HepG2 (cell line): ENCODE measurements around the gene THRB. TPM values are rescaled to one million over a fixed set of nuclear protein-coding genes. Genes with fewer than 3 reads are reported as not detected.

Experiments used
- ATAC-seq: fragments of 200-7000 bp; cut with Tn5 transposase; 3 replicates; pipeline ENCODE4 v1.9.1; 2020; ENCODE audit warnings: mild to moderate bottlenecking, moderate library complexity
- BruUV-seq: library from RNA; stranded (reverse); fragments of 400-500 nt; replicated peaks from 2 replicates; lab custom pipeline; 2021; lab: Mats Ljungman, UMichigan
- CTCF ChIA-PET: fragments of 300-600 bp; formaldehyde crosslinking; extraction: SDS; loops from one replicate; lab custom pipeline; 2021; ENCODE audit warnings: low total read pairs, inconsistent platforms, low intra/inter-chr PET ratio; lab: Yijun Ruan, JAX
- POLR2A ChIA-PET: fragments of 350-600 bp; sonication (Branson Sonifier 250); formaldehyde crosslinking; loops from one replicate; lab custom pipeline; 2020; ENCODE audit warnings: antibody characterized with exemption, inconsistent platforms; lab: Yijun Ruan, JAX
- DNase-seq: peaks from one replicate; pipeline ENCODE4 v3.0.0-alpha.2; 2015; ENCODE audit warnings: low spot score
- FAIRE-seq: peaks from 3 replicates; lab custom pipeline; 2011; peaks lifted over from hg19 to GRCh38; lab: Jason Lieb, UNC
- H2AFZ ChIP-seq: one replicate; pipeline ENCODE4 v1.6.1; 2011; ENCODE audit warnings: low read length, inconsistent platforms
- H3K27ac ChIP-seq: fragments of 300-600 bp; 3 replicates; pipeline ENCODE4 v1.8.0; 2011; ENCODE audit warnings: mixed run types, mild to moderate bottlenecking, mixed read lengths, low read length, inconsistent platforms; ENCODE audit not compliant: insufficient read depth; ENCODE audit errors: extremely low read length
- H3K27me3 ChIP-seq, 2 experiments: fragments of 200-600 bp in 1 of 2; 2 replicates in 1 of 2; 3 replicates in 1 of 2; pipeline versions ENCODE4 v1.6.0 to v1.8.0; 2011; ENCODE audit warnings: low read length in 2 of 2, mild to moderate bottlenecking in 2 of 2, moderate library complexity in 2 of 2, inconsistent platforms in 1 of 2; ENCODE audit not compliant: insufficient read depth in 2 of 2, control insufficient read depth in 1 of 2
- H3K36me3 ChIP-seq, 2 experiments: fragments of 200-600 bp in 1 of 2; replicated peaks in 1 of 2; 2 replicates in 1 of 2; 3 replicates in 1 of 2; pipeline versions ENCODE4 v1.5.1 to v1.8.0; 2011; ENCODE audit warnings: low read length in 2 of 2, inconsistent platforms in 1 of 2; ENCODE audit not compliant: insufficient read depth in 2 of 2, control insufficient read depth in 1 of 2
- H3K4me1 ChIP-seq: 2 replicates; pipeline ENCODE4 v1.5.1; 2012; ENCODE audit warnings: low read length, inconsistent platforms; ENCODE audit not compliant: insufficient read depth
- H3K4me2 ChIP-seq: 2 replicates; pipeline ENCODE4 v1.6.0; 2011; ENCODE audit warnings: low read depth, low read length, inconsistent platforms
- H3K4me3 ChIP-seq, 3 experiments: fragments of 200-600 bp in 1 of 3; sonication (generic), shearing (Covaris generic) in 1 of 3; replicated peaks in 1 of 3; 2 replicates each; pipeline ENCODE4 v1.5.1; 2011 to 2016; ENCODE audit warnings: low read length in 3 of 3, inconsistent platforms in 2 of 3, low read depth in 2 of 3, mild to moderate bottlenecking in 2 of 3, control low read depth in 1 of 3, mixed read lengths in 1 of 3; ENCODE audit not compliant: insufficient read depth in 1 of 3
- H3K79me2 ChIP-seq: one replicate; pipeline ENCODE4 v1.6.1; 2011; ENCODE audit warnings: low read length, inconsistent platforms; ENCODE audit not compliant: insufficient read depth
- H3K9ac ChIP-seq: 2 replicates; pipeline ENCODE4 v1.6.0; 2011; ENCODE audit warnings: mild to moderate bottlenecking, low read depth, low read length, inconsistent platforms; ENCODE audit not compliant: insufficient read depth
- H3K9me3 ChIP-seq: 2 replicates; pipeline ENCODE4 v1.5.1; 2012; ENCODE audit warnings: mild to moderate bottlenecking, low read length
- H4K20me1 ChIP-seq: 2 replicates; pipeline ENCODE4 v1.6.0; 2011; ENCODE audit warnings: inconsistent platforms, mild to moderate bottlenecking, low read length, moderate library complexity; ENCODE audit not compliant: insufficient read depth
- ADNP ChIP-seq: sonication (generic); formaldehyde crosslinking; IDR thresholded peaks from 2 replicates; pipeline ENCODE4 v1.4.0; 2020; ENCODE audit warnings: missing genetic modification reagents
- BCL6 ChIP-seq: IDR thresholded peaks from 2 replicates; pipeline ENCODE4 v1.6.1; 2016; ENCODE audit warnings: missing genetic modification reagents, missing compliant biosample characterization
- HNF1A ChIP-seq, 2 experiments: sonication (generic) in 1 of 2; formaldehyde crosslinking in 1 of 2; IDR thresholded peaks; 2 replicates each; pipeline versions ENCODE4 v1.4.0 to v1.6.1; 2016 to 2020; ENCODE audit warnings: borderline replicate concordance in 1 of 2, low read depth in 1 of 2, mild to moderate bottlenecking in 1 of 2, missing genetic modification reagents in 1 of 2
- HNF1B ChIP-seq: sonication (generic); formaldehyde crosslinking; IDR thresholded peaks from 2 replicates; pipeline ENCODE4 v1.5.1; 2020; ENCODE audit warnings: mild to moderate bottlenecking, moderate library complexity, missing genetic modification reagents
- IRF2 ChIP-seq: IDR thresholded peaks from 2 replicates; pipeline ENCODE4 v1.6.1; 2018; ENCODE audit warnings: missing genetic modification reagents, missing compliant biosample characterization
- ISL2 ChIP-seq: sonication (generic); formaldehyde crosslinking; IDR thresholded peaks from 2 replicates; pipeline ENCODE4 v1.5.0; 2020; ENCODE audit warnings: missing genetic modification reagents
- ZNF142 ChIP-seq: sonication (generic); formaldehyde crosslinking; IDR thresholded peaks from 2 replicates; pipeline ENCODE4 v1.4.0; 2020; ENCODE audit warnings: missing genetic modification reagents
- ZNF605 ChIP-seq: sonication (generic); formaldehyde crosslinking; IDR thresholded peaks from 2 replicates; pipeline ENCODE4 v1.8.0; 2022; ENCODE audit warnings: mild to moderate bottlenecking, missing genetic modification reagents
- ZNF703 ChIP-seq: sonication (generic); formaldehyde crosslinking; IDR thresholded peaks from 2 replicates; pipeline ENCODE4 v1.5.1; 2020; ENCODE audit warnings: missing genetic modification reagents, mild to moderate bottlenecking, moderate library complexity, borderline replicate concordance
- ZSCAN21 ChIP-seq: sonication (generic); formaldehyde crosslinking; IDR thresholded peaks from 2 replicates; pipeline ENCODE4 v1.8.0; 2022; ENCODE audit warnings: mild to moderate bottlenecking, missing genetic modification reagents, moderate library complexity, borderline replicate concordance
- WGBS: methylation state at CpG from one replicate; pipeline ENCODE4 v1.1.6; 2017; ENCODE audit warnings: low lambda C conversion rate; 5-methylcytosine and 5-hydroxymethylcytosine counted together
- in situ Hi-C: cut with HindIII; loops from 2 replicates; pipeline ENCODE4 v1.10.0; 2017; ENCODE audit warnings: low pct_unique_long_range_greater_than_20kb; ENCODE audit not compliant: extremely low pct_ligation_motif_present
- intact Hi-C: fragments of 100-400 bp; cut with micrococcal nuclease; formaldehyde crosslinking; loops from one replicate; pipeline ENCODE4 v1.10.0; 2022; ENCODE audit not compliant: unreplicated experiment
- polyA plus RNA-seq, 8 experiments: library from polyadenylated mRNA; depleted of rRNA in 3 of 8; stranded (reverse) in 7 of 8; unstranded in 1 of 8; fragments of >200 nt; fragmentation: Illumina TruSeq in 4 of 8; extraction: Trizol in 4 of 8; gene quantifications; 2 replicates each; pipeline versions ENCODE4 v1.2.1 to v1.2.3, GENCODE V29; 2011 to 2016; ENCODE audit warnings: low read depth in 4 of 8, missing spikeins in 1 of 8, mixed read lengths in 1 of 8; ENCODE audit not compliant: insufficient read depth in 1 of 8
- total RNA-seq, 5 experiments: library from RNA; depleted of rRNA; stranded (reverse); fragments of >200 nt; fragmentation: Illumina TruSeq; extraction: Trizol; gene quantifications; 2 replicates each; pipeline ENCODE4 v1.2.3, GENCODE V29; 2016; ENCODE audit warnings: low read depth in 1 of 5

The THRB gene
- total and polyA plus RNA-seq, 2 of the 13 experiments (the other 11 are each of a cell fraction or from before 2014, with no cell fraction given) = 4.7 to 22.7 TPM

GRCh38 chr3:24433838-24434591 is 60.6 kb downstream of the THRB start:
- Histone ChIP-seq H3K4me2 (peak overlapping the region; percentile 40), H3K4me1 (peaks cover 56% of the 10 kb centered on the region), H3K4me3 (no peak overlapping the region; a peak in 1 of 6 replicates), H3K27ac (peak overlapping the region; percentile 9), H3K9me3 (no peaks in the 10 kb centered on the region), H3K36me3 (no peaks in the 10 kb centered on the region; a peak in 1 of 5 replicates), H3K9ac (no peak overlapping the region), H4K20me1 (no peaks in the 10 kb centered on the region), H3K27me3 (no peaks in the 10 kb centered on the region), H3K79me2 (peaks cover 8% of the 10 kb centered on the region), H2AFZ (no peak overlapping the region)
- ATAC-seq (peak; percentile 87), FAIRE-seq (peak; percentile 77), DNase-seq (peak; percentile 31)
- BruUV-seq = no TSS peak
- 23% methylated on average over 5 of the region's 5 CpGs for WGBS
- ChIA-PET POLR2A (interaction anchor here (0.5 to 2.1 kb wide), 3 partner anchors 17 to 128 kb away, joined by 3 to 19 read pairs (median 4); no protein-coding TSS in a partner anchor), CTCF (no interaction called here)
- intact Hi-C loops = no loop called here
- in situ Hi-C loops = no loop called here
- TF ChIP-seq IRF2 (CRISPR knock-in tag) = no peak
- no peak for TF ChIP-seq ZNF142
- TF ChIP-seq ZNF605 (CRISPR knock-in tag) = no peak
- no peak for TF ChIP-seq ZSCAN21 (CRISPR knock-in tag)
- 0 out of 2 replicates have a peak, but pooled peaks have one; percentile 16 for TF ChIP-seq BCL6 (CRISPR knock-in tag)
- TF ChIP-seq HNF1A (IDR thresholded peaks at IDR 0.05; ENCODE audit: low read depth) = peak; percentile 64; the same call in 1 of the 2 replicates
- no peak; the same call in 1 of the 2 replicates for TF ChIP-seq HNF1A (CRISPR knock-in tag; IDR thresholded peaks at IDR 0.05; ENCODE audit: borderline replicate concordance)
- TF ChIP-seq HNF1B (CRISPR knock-in tag) = no peak
- TF ChIP-seq ADNP = no peak
- no peak for TF ChIP-seq ZNF703 (CRISPR knock-in tag)
- 0 out of 2 replicates have a peak, but pooled peaks have one; percentile 18 for TF ChIP-seq ISL2 (CRISPR knock-in tag)
